ENCODE data around the gene ENTPD6.

DNA sequence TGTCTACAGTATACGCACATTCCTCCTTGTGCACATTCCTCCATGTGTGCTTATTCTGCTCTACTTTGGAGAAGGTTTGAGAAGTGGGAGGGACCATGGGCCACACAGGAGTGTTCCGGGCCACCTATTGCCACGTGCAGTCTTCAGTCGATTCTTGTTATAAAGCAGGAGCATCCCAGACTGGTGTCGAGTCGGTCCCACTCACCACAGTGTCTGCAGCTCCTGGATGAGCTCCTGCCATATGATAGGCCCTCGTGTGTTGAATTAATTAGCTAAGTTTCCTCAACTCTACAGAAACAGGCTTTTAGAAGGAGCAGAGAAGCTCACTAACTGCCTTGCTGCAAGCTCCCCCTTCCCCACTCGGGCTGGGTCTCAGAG, 22.6 kb downstream of the ENTPD6 start:
- TF ChIP-seq, protein P1, sequence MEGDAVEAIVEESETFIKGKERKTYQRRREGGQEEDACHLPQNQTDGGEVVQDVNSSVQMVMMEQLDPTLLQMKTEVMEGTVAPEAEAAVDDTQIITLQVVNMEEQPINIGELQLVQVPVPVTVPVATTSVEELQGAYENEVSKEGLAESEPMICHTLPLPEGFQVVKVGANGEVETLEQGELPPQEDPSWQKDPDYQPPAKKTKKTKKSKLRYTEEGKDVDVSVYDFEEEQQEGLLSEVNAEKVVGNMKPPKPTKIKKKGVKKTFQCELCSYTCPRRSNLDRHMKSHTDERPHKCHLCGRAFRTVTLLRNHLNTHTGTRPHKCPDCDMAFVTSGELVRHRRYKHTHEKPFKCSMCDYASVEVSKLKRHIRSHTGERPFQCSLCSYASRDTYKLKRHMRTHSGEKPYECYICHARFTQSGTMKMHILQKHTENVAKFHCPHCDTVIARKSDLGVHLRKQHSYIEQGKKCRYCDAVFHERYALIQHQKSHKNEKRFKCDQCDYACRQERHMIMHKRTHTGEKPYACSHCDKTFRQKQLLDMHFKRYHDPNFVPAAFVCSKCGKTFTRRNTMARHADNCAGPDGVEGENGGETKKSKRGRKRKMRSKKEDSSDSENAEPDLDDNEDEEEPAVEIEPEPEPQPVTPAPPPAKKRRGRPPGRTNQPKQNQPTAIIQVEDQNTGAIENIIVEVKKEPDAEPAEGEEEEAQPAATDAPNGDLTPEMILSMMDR (IDR thresholded peaks at IDR 0.05): no peak
- TF ChIP-seq POLR2A (IDR thresholded peaks at IDR 0.05): no peak

Data from esophagus squamous epithelium (tissue), 4 donors.